RWPE1 (cell line): ENCODE data around the gene CYP27B1.
"Not testable (repeated sequence)": the region's sequence is repeated elsewhere in the genome, so short reads cannot be mapped to it uniquely, and the experiment has no call there.

ENCODE experiments used
- CTCF ChIA-PET: fragments of 350-600 bp; sonication (Branson Sonifier 250); formaldehyde crosslinking; extraction: SDS; loops from one replicate; lab custom pipeline; 2021; lab: Yijun Ruan, JAX
- POLR2A ChIA-PET: fragments of 400-600 bp; formaldehyde crosslinking; extraction: SDS; loops from one replicate; lab custom pipeline; 2020; ENCODE audit warnings: antibody characterized with exemption; ENCODE audit not compliant: low non-redundant PET; lab: Yijun Ruan, JAX
- DNase-seq: peaks from one replicate; pipeline ENCODE4 v3.0.0; 2012; ENCODE audit warnings: low spot score
- H3K27ac ChIP-seq: fragments of 450-650 bp; 2 replicates; pipeline ENCODE4 v1.5.1; 2017
- TF ChIP-seq, protein P1 (sequence below): fragments of 450-650 bp; conservative IDR thresholded peaks from 2 replicates; pipeline ENCODE4 v1.5.1; 2017; ENCODE audit warnings: low read depth, mild to moderate bottlenecking

Gene CYP27B1

DNA sequence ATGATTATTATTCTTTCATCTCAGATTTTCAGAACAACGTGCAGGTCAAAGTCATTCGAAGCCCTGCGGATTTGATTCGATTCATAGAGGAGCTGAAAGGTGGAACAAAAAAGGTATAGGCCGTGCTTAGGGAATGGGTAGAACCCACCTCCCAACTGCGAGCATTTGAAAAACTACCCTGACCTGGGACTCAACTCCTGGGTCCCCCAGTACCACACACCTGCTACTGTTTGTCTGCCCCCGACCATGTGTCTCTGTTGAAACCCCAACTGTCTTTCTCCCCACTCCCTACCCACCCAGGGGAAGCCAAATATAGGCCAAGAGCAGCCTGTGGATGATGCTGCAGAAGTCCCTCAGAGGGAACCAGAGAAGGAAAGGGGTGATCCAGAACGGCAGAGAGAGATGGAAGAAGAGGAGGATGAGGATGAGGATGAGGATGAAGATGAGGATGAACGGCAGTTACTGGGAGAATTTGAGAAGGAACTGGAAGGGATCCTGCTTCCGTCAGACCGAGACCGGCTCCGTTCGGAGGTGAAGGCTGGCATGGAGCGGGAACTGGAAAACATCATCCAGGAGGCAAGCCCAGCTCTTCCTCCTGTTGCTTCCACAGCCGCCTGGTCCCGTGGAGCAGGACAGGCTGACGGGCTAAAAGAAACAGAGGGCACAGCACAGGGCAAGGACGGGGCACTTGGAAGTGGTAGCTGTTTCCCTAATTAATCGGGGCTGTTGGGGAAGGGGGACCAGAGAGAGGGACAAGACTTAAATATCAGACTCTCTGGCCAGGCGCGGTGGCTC is 48.8 kb downstream of the CYP27B1 start:
- DNase-seq: no peak
- CTCF ChIA-PET: interaction anchor here (0.6 kb wide), 1 partner anchor 22 kb away, joined by 3 read pairs; no protein-coding TSS in a partner anchor
- POLR2A ChIA-PET: no interaction called here
- TF ChIP-seq, protein P1, sequence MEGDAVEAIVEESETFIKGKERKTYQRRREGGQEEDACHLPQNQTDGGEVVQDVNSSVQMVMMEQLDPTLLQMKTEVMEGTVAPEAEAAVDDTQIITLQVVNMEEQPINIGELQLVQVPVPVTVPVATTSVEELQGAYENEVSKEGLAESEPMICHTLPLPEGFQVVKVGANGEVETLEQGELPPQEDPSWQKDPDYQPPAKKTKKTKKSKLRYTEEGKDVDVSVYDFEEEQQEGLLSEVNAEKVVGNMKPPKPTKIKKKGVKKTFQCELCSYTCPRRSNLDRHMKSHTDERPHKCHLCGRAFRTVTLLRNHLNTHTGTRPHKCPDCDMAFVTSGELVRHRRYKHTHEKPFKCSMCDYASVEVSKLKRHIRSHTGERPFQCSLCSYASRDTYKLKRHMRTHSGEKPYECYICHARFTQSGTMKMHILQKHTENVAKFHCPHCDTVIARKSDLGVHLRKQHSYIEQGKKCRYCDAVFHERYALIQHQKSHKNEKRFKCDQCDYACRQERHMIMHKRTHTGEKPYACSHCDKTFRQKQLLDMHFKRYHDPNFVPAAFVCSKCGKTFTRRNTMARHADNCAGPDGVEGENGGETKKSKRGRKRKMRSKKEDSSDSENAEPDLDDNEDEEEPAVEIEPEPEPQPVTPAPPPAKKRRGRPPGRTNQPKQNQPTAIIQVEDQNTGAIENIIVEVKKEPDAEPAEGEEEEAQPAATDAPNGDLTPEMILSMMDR: no peak
- no peak overlapping the region for H3K27ac ChIP-seq

DNA sequence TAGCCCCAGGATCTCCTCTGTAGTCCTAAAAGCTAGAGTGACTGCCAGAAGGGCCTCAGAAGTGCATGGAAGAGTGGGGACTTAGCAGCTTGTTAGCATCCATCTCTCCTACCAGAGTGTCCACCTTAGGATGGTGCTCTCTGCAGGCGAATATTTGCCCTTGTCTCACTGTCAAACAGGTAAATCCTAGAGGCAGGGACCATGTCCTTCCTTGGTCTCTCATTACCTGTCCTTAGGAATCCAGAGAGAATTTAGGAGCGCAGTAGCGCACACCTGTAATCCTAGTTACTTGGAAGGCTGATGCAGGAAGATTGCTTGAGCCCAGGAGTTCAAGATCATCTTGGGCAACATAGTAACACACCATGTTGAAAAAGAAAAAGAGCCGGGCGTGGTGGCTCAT is 49.7 kb downstream of the CYP27B1 start:
- ChIA-PET POLR2A (no interaction called here), CTCF (interaction anchor here (0.9 kb wide), 1 partner anchor 258 kb away, joined by 3 read pairs; the partner anchor contains the start of gene GLI1)
- DNase-seq: no peak
- no peak overlapping the region for H3K27ac ChIP-seq
- TF ChIP-seq, protein P1: no peak

DNA sequence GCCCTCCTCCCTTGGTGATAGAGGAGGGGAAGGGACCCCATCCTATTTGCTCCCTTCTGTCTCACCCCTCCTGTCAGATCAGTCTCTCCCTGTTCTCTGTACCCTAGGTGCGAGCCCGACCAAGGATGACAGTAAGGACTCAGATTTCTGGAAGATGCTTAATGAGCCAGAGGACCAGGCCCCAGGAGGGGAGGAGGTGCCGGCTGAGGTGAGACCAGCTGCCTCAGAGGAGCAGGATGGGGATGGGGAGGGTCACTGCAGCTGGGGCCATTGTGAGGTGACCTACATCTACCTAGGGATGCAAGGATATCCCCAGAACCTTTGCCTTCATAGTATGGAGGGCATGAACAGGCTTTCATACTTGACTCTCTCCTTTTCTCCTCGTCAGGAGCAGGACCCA is 50.6 kb downstream of the CYP27B1 start:
- ChIA-PET CTCF (interaction anchor here (0.7 to 0.9 kb wide), 2 partner anchors 11 to 257 kb away, joined by 3 read pairs; partner anchors contain the start of gene GLI1), POLR2A (no interaction called here)
- no peak for DNase-seq
- H3K27ac ChIP-seq: no peak overlapping the region
- TF ChIP-seq, protein P1: no peak

DNA sequence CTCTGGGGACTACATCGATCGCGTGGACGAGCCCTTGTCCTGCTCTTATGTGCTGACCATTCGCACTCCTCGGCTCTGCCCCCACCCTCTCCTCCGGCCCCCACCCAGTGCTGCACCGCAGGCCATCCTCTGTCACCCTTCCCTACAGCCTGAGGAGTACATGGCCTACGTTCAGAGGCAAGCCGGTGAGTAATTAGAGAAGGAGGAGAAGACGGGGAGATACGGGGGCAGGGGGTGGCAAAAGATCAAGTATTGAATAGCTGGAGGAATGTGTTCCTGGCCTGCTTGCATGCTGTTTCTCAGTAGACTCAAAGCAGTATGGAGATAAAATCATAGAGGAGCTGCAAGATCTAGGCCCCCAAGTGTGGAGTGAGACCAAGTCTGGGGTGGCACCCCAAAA is 51.1 kb downstream of the CYP27B1 start:
- ChIA-PET POLR2A (no interaction called here), CTCF (interaction anchor here (0.7 kb wide), 1 partner anchor 11 kb away, joined by 3 read pairs; no protein-coding TSS in a partner anchor)
- TF ChIP-seq, protein P1: no peak
- DNase-seq: no peak
- H3K27ac ChIP-seq: no peak overlapping the region

DNA sequence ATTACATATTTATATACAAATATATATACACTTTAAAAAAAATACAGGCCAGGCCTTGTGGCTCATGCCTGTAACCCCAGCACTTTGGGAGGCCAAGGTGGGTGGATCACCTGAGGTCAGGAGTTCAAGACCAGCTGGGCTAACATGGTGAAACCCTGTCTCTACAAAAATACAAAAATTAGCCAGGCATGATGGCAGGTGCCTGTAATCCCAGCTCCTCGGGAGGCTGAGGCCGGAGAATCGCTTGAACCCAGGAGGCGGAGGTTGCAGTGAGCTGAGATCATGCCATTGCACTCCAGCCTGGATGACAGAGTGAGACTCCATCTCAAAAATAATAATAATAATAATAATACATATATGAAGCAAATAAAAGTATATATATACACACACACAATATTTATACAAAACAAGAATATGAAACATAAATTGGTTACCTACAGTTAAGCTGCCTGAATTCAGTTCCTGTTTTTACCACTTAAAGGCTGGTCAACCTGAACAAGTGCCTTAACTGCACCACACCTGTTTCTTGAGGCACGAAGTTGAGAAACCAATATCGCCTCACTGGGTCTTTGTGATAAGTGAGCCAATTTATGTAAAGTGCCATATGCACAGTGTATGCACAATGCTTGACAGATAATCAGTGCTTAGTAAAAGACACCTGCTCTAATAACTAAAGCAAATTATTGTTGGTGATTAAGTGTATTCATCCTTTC is 51.7 kb downstream of the CYP27B1 start:
- CTCF ChIA-PET, POLR2A ChIA-PET, H3K27ac ChIP-seq: not testable (repeated sequence)

DNA sequence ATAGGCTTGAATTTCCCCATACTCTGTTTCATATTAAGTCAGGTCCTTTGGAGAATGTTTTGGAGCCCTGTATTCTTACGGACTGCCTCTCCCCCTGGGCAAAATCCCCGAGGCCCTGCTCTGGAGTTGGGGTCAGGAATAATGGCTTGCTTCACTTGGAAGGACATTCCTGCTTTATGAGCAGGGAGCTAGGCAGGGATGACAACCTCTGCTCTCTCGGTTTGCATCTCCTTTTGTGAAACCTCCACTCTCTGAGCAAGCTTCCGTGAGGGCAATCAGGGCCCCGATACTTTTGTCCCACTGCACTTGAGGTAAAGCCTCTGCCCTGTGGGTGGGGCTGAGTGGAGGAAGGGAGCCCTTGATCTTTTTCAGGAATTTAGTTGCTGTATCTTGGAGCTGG is 53.7 kb downstream of the CYP27B1 start:
- POLR2A ChIA-PET: no interaction called here
- no peak for DNase-seq
- TF ChIP-seq, protein P1: no peak
- no peak overlapping the region for H3K27ac ChIP-seq
- CTCF ChIA-PET: interaction anchor here (0.5 to 1.6 kb wide), 4 partner anchors 13 to 249 kb away, joined by 4 to 10 read pairs (median 4); partner anchors contain the start of gene OS9

More for the DNA sequence above, 51.7 kb downstream of the CYP27B1 start:
- DNase-seq: not testable (repeated sequence)
